ENCODE data around the gene SHISAL1. TPM values are rescaled to one million over a fixed set of nuclear protein-coding genes. Genes with fewer than 3 reads are reported as not detected.

SHISAL1 gene
- total and polyA plus RNA-seq, 8 donors, result 0.72 to 1.4 (median 0.92) TPM

DNA sequence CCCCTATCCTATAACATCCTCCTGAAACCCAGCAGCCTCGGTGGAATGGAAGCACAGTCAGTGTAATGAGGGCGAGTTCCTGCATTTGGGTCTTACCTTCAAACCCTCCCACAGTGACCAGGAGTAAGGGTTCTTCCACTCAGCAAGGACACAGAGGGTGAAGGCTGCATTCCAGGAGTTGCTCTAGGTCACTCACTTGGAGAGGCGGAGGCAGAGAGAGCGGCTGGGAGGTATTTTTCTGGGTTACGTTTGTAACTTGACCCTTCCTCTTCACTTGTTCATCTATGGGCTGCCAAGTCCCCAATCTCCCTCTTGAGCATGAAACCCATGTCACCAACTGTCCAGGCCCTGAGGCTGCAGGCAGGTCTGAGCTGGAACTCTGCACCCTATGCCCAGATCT, 36.8 kb upstream of the SHISAL1 start:
- TF ChIP-seq, protein P1, sequence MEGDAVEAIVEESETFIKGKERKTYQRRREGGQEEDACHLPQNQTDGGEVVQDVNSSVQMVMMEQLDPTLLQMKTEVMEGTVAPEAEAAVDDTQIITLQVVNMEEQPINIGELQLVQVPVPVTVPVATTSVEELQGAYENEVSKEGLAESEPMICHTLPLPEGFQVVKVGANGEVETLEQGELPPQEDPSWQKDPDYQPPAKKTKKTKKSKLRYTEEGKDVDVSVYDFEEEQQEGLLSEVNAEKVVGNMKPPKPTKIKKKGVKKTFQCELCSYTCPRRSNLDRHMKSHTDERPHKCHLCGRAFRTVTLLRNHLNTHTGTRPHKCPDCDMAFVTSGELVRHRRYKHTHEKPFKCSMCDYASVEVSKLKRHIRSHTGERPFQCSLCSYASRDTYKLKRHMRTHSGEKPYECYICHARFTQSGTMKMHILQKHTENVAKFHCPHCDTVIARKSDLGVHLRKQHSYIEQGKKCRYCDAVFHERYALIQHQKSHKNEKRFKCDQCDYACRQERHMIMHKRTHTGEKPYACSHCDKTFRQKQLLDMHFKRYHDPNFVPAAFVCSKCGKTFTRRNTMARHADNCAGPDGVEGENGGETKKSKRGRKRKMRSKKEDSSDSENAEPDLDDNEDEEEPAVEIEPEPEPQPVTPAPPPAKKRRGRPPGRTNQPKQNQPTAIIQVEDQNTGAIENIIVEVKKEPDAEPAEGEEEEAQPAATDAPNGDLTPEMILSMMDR (IDR thresholded peaks at IDR 0.05), result no peak
- H3K4me3 ChIP-seq, result no peak overlapping the region
- H3K27ac ChIP-seq, result no peak overlapping the region
- no peaks in the 10 kb centered on the region for H3K9me3 ChIP-seq
- peaks cover 0 to 65% of the 10 kb centered on the region in 2 donors for H3K27me3 ChIP-seq
- ATAC-seq (no peak), DNase-seq (no peak)
- H3K4me1 ChIP-seq, result peaks cover 0 to 6% of the 10 kb centered on the region in 2 donors
- H3K36me3 ChIP-seq, result no peaks in the 10 kb centered on the region
- intact Hi-C loops (cut with DNase I), result no loop called here

DNA sequence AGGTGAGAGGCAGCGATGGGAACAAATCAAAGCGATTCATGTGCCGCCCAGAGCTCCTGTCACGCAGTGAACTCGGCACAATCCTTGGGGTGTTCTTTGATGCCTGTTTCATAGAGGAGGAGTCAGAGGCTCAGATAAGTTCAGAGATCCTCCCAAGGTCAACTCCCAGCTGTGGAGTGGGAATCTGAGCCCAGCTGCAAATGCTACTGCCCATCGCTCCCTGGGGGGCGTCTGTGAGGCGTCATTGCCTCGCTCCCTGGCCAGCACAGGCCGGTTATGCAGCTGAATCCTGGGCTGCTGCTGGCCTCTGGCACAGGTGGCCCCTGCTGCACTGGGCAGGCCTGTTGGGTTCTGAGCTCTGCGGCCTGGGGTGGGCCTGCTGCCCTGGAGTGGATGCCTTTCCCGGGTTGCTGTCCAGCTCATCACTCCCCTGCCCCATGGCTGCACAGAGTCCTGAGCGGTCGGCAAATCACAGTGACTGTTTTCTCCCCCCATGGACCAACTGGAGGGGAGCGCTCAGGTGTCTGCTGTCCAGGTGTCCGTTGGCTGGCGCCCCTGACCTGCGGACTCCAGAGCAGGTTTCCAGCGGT, 36.3 kb upstream of the SHISAL1 start:
- peak in 1 of 4 donors; percentile 55 for DNase-seq
- no peak overlapping the region for H3K4me3 ChIP-seq
- H3K27me3 ChIP-seq, result peaks cover 0 to 65% of the 10 kb centered on the region in 2 donors
- no peaks in the 10 kb centered on the region for H3K36me3 ChIP-seq
- no peaks in the 10 kb centered on the region for H3K9me3 ChIP-seq
- no peak overlapping the region for H3K27ac ChIP-seq
- peaks cover 0 to 6% of the 10 kb centered on the region in 2 donors for H3K4me1 ChIP-seq
- TF ChIP-seq, protein P1 (IDR thresholded peaks at IDR 0.05), result no peak
- intact Hi-C loops (cut with DNase I), result no loop called here
- ATAC-seq, result no peak

DNA sequence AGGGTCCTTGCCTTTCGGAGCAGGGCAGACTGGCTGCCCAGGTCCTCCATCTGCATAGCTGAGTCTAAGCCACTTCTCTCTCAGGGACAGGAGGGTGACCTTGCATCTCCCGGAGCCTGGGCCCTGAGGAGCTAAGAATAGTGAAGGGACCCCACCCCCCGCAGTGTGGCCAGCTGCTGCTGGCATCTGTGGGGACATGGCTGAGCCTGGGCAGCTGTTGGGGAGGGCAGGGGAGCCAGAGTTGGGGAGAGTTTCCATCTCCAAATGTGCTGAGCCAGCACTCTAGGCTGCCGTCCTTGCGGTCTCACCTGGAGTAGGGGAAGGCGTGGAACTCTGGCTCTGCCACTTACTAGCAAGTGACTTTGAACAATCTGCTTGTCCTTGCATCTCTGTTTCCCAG, 34.8 kb upstream of the SHISAL1 start:
- ATAC-seq (no peak), DNase-seq (no peak)
- Histone ChIP-seq H3K4me3 (no peak overlapping the region), H3K4me1 (peaks cover 0 to 6% of the 10 kb centered on the region in 2 donors), H3K27ac (no peak overlapping the region), H3K36me3 (no peaks in the 10 kb centered on the region), H3K9me3 (no peaks in the 10 kb centered on the region), H3K27me3 (peaks cover 0 to 51% of the 10 kb centered on the region in 2 donors)
- TF ChIP-seq, protein P1 (IDR thresholded peaks at IDR 0.05), result no peak
- intact Hi-C loops (cut with DNase I), result no loop called here

DNA sequence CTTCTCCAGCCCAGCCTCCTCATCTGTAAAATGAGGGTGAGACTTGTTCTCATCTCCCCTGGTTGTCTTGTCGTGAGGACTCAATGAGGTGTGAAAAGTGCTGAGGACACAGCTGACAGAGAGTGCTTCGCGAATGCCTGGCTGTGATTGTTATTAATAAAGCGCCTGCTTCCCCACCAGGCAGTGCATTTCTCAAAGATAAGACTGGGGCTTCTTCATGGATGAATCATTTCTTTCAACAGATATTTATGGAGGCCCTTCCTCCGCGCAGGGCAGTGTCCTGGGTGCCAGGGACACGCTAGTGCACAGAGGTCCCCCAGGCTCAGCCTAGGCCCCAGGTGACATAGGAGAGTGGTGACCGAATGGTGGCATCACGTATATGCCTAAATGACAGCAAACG, 34.3 kb upstream of the SHISAL1 start:
- H3K9me3 ChIP-seq, result no peaks in the 10 kb centered on the region
- H3K27ac ChIP-seq, result no peak overlapping the region
- intact Hi-C loops (cut with DNase I), result no loop called here
- peaks cover 0 to 3% of the 10 kb centered on the region in 2 donors for H3K4me1 ChIP-seq
- no peaks in the 10 kb centered on the region for H3K36me3 ChIP-seq
- H3K4me3 ChIP-seq, result no peak overlapping the region
- peaks cover 0 to 46% of the 10 kb centered on the region in 2 donors for H3K27me3 ChIP-seq
- DNase-seq (peak in 1 of 4 donors; percentile 17), ATAC-seq (no peak)
- TF ChIP-seq, protein P1 (IDR thresholded peaks at IDR 0.05), result no peak

DNA sequence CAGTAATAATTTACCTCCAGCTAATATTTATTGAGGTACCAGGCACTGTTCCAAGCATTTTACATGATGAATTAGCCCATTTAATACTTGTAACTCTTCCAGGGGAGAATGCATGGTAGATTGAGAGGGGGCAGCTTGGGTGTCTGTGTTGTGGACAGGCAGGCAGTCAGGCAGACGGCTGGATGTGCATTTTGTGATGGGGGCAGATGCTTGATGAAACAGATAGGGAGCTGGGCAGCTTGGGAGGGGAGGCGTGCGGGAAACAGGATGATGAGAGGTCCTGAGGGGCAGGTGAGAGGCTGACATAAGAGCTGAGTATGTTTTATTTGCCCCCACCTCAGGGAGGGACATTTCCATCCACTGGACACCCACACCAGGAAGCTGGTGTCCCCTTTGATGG, 33.1 kb upstream of the SHISAL1 start:
- no peaks in the 10 kb centered on the region for H3K9me3 ChIP-seq

More for the DNA sequence above, 33.1 kb upstream of the SHISAL1 start:
- H3K4me3 ChIP-seq, result no peak overlapping the region
- ATAC-seq (no peak), DNase-seq (no peak)
- no peaks in the 10 kb centered on the region for H3K36me3 ChIP-seq
- TF ChIP-seq, protein P1 (IDR thresholded peaks at IDR 0.05), result no peak
- intact Hi-C loops (cut with DNase I), result no loop called here
- peaks cover 3 to 5% of the 10 kb centered on the region in 2 donors for H3K4me1 ChIP-seq
- H3K27me3 ChIP-seq, result peaks cover 0 to 34% of the 10 kb centered on the region in 2 donors
- H3K27ac ChIP-seq, result no peak overlapping the region
